Omental fat pad (tissue), 4 donors: ENCODE measurements around the gene GIT1. TPM values are rescaled to one million over a fixed set of nuclear protein-coding genes. Genes with fewer than 3 reads are reported as not detected.

Experiments
- ATAC-seq: fragments of 150-250 bp; one replicate; pipeline ENCODE4 v1.9.1; 2016; ENCODE audit warnings: mild to moderate bottlenecking, moderate library complexity; ENCODE audit not compliant: low FRiP score
- DNase-seq: peaks from one replicate; pipeline ENCODE4 v3.0.0-alpha.2; 2019; ENCODE audit warnings: low spot score
- total RNA-seq, 4 donors: library from RNA; depleted of rRNA; stranded (reverse); fragments of >200 nt; gene quantifications; one replicate each; pipeline ENCODE4 v1.1.0, GENCODE V29; 2016
- TF ChIP-seq, protein P1 (sequence below), 3 donors: fragments of 450-650 bp; IDR thresholded peaks; one replicate each; pipeline ENCODE4 v1.5.1; 2016 to 2017; ENCODE audit warnings: antibody characterized with exemption in 3 of 3, mild to moderate bottlenecking in 3 of 3, moderate library complexity in 2 of 3

GIT1 gene
- total RNA-seq, 4 donors from 2014 or later: 24.4 to 73.6 (median 37.3) TPM

DNA sequence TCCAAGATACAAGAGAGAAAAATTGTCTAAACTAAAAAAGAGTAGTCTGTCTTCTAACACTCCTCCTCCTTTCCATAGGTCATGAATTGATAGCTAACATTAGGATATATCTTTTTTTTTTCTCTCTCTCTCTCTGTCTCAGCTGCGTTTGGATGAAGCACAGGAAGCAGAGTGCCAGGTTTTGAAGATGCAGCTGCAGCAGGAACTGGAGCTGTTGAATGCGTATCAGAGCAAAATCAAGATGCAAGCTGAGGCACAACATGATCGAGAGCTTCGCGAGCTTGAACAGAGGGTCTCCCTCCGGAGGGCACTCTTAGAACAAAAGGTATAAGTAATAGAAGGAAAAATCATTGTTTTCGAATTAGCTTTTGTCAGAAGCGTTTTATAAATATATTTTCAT lies 55.5 kb downstream of the GIT1 start:
- ATAC-seq: no peak
- no peak for DNase-seq
- TF ChIP-seq, protein P1, sequence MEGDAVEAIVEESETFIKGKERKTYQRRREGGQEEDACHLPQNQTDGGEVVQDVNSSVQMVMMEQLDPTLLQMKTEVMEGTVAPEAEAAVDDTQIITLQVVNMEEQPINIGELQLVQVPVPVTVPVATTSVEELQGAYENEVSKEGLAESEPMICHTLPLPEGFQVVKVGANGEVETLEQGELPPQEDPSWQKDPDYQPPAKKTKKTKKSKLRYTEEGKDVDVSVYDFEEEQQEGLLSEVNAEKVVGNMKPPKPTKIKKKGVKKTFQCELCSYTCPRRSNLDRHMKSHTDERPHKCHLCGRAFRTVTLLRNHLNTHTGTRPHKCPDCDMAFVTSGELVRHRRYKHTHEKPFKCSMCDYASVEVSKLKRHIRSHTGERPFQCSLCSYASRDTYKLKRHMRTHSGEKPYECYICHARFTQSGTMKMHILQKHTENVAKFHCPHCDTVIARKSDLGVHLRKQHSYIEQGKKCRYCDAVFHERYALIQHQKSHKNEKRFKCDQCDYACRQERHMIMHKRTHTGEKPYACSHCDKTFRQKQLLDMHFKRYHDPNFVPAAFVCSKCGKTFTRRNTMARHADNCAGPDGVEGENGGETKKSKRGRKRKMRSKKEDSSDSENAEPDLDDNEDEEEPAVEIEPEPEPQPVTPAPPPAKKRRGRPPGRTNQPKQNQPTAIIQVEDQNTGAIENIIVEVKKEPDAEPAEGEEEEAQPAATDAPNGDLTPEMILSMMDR (IDR thresholded peaks at IDR 0.05): no peak

GRCh38 chr17:29526322-29526721 lies 63.1 kb downstream of the GIT1 start:
- TF ChIP-seq, protein P1 (IDR thresholded peaks at IDR 0.05): no peak
- no peak for ATAC-seq
- no peak for DNase-seq

DNA sequence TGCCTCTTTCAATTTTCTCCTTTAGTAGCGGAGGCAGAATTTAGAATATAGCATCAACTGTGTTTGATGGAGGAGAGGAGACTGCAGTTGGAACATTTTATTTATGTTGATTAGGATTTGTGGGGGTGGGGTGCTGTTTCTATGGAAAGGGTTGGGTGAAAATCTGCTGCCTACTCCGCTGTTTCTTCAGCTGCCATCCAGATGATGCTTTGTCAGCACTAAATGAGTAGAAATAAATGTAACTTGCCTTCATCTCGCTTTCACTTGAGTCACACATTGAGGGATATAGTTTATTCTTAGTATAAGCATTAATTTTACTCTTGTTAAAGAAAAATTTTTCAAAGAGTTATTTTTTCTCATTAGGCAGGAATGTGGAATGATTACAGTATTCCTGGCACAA lies 64.8 kb downstream of the GIT1 start:
- no peak for DNase-seq
- no peak for ATAC-seq
- TF ChIP-seq, protein P1 (IDR thresholded peaks at IDR 0.05): no peak

Other genes starting within 250 kb of the GIT1 start
- 10 to 100 TPM; 60.3 to 84.2 (median 64.3) TPM for gene TAOK1, start 199.3 kb downstream of the GIT1 start, total RNA-seq
- 10 to 100 TPM; 21.6 to 55.2 (median 25.2) TPM for gene ABHD15, start 22.6 kb downstream of the GIT1 start, total RNA-seq
- 100 to 1,000 TPM in 1 of 4 donors, 10 to 100 TPM in 3; 65.0 to 122 (median 72.6) TPM for gene TP53I13, start 20.9 kb downstream of the GIT1 start, total RNA-seq
- gene ANKRD13B, start 3.5 kb upstream of the GIT1 start, total RNA-seq: 10 to 100 TPM in 3 of 4 donors, 1 to 10 TPM in 1; 9.2 to 18.3 (median 13.2) TPM
- gene CORO6, start 33.3 kb upstream of the GIT1 start, total RNA-seq: 10 to 100 TPM; 10.7 to 45.9 (median 14.1) TPM